Ascending aorta (tissue), 2 donors: ENCODE data around the gene FAM168A. TPM values are rescaled to one million over a fixed set of nuclear protein-coding genes. Genes with fewer than 3 reads are reported as not detected.

ENCODE experiments used
- DNase-seq, 2 donors: peaks; one replicate each; pipeline ENCODE4 v3.0.0-alpha.2; 2019; ENCODE audit warnings: low spot score in 2 of 2
- H3K27ac ChIP-seq, 2 donors: fragments of 200-600 bp; sonication (generic); one replicate each; pipeline ENCODE4 v1.5.1; 2016 to 2017; ENCODE audit warnings: mild to moderate bottlenecking in 1 of 2
- H3K27me3 ChIP-seq: fragments of 200-600 bp; sonication (generic); one replicate; pipeline ENCODE4 v1.5.1; 2017
- H3K36me3 ChIP-seq, 2 donors: fragments of 200-600 bp; sonication (generic); one replicate each; pipeline ENCODE4 v1.5.1; 2016
- H3K4me1 ChIP-seq, 2 donors: fragments of 200-600 bp; sonication (generic); one replicate each; pipeline ENCODE4 v1.5.1; 2016 to 2017; ENCODE audit warnings: mild to moderate bottlenecking in 1 of 2
- H3K4me3 ChIP-seq, 2 donors: fragments of 200-600 bp; sonication (generic); one replicate each; pipeline ENCODE4 v1.5.1; 2016 to 2017; ENCODE audit warnings: mild to moderate bottlenecking in 1 of 2
- H3K9me3 ChIP-seq, 2 donors: fragments of 200-600 bp; sonication (generic); one replicate each; pipeline ENCODE4 v1.5.1; 2016
- intact Hi-C: fragments of 100-400 bp; cut with DNase I; formaldehyde crosslinking; loops from one replicate; pipeline ENCODE4 v1.15.1; 2023
- total RNA-seq: library from RNA; depleted of rRNA; stranded (reverse); fragments of >200 nt; gene quantifications from one replicate; pipeline ENCODE4 v1.1.0, GENCODE V29; 2016
- TF ChIP-seq, protein P1 (sequence below), 3 experiments: fragments of 200-600 bp in 2 of 3; fragments of 450-650 bp in 1 of 3; sonication (generic) in 2 of 3; IDR thresholded peaks; one replicate each; pipeline ENCODE4 v1.5.1; 2016 to 2019; ENCODE audit warnings: antibody characterized with exemption in 3 of 3, mild to moderate bottlenecking in 1 of 3, moderate library complexity in 1 of 3

FAM168A gene
- total RNA-seq, 1 donor from 2014 or later, result 44.1 TPM

DNA sequence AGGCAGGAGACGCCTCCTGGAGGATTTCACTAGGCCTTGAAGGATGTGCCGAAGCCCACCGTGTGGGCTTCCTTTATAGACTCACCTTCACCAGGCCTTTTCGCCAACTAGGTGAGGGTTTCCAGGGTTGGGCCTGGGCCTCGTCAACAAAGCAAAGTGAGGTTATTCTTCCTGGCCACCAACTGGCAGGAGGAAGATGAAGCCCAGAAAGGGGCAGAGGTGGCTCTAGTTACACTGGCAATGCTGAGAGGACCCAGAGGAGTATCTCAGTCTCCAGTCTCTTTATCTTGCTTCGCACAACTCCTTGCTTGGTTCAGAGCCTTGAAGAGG lies 222.1 kb downstream of the FAM168A start:
- peak overlapping the region in 1 of 2 donors; percentile 79 for H3K4me3 ChIP-seq
- H3K27ac ChIP-seq, result peak overlapping the region; percentile 88 to 92
- H3K9me3 ChIP-seq, result no peaks in the 10 kb centered on the region
- H3K4me1 ChIP-seq, result peaks cover 0 to 8% of the 10 kb centered on the region in 2 donors
- intact Hi-C loops, result loop anchor here (1.0 to 10.0 kb wide), 5 partner anchors 16 to 651 kb away; partner anchors contain the start of gene RAB6A
- H3K36me3 ChIP-seq, result no peaks in the 10 kb centered on the region
- TF ChIP-seq, protein P1, sequence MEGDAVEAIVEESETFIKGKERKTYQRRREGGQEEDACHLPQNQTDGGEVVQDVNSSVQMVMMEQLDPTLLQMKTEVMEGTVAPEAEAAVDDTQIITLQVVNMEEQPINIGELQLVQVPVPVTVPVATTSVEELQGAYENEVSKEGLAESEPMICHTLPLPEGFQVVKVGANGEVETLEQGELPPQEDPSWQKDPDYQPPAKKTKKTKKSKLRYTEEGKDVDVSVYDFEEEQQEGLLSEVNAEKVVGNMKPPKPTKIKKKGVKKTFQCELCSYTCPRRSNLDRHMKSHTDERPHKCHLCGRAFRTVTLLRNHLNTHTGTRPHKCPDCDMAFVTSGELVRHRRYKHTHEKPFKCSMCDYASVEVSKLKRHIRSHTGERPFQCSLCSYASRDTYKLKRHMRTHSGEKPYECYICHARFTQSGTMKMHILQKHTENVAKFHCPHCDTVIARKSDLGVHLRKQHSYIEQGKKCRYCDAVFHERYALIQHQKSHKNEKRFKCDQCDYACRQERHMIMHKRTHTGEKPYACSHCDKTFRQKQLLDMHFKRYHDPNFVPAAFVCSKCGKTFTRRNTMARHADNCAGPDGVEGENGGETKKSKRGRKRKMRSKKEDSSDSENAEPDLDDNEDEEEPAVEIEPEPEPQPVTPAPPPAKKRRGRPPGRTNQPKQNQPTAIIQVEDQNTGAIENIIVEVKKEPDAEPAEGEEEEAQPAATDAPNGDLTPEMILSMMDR (IDR thresholded peaks at IDR 0.05), result no peak
- H3K27me3 ChIP-seq, result no peaks in the 10 kb centered on the region
- no peak for DNase-seq

DNA sequence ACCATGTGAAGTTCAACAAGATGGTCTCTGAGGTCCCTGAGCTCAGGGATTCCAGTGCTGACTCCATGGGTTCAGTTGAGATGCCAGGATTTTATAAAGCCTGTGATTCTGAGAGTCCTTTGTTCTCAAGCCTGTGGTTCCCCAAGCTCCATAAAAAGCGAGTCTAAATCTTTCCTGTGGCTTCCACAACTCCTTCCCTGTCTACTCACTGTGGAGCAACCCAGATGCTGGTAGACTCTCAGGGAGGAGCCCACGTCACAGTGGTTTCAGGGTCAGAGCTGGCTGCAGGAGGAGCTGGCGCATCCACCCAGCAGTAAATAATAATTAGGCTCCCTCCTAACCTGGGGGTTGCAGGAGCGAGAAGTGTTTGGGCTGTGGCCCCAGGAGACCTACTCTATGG lies 223.8 kb downstream of the FAM168A start:
- intact Hi-C loops, result loop anchor here (10.0 kb wide), 1 partner anchor 649 kb away; no protein-coding TSS in a partner anchor
- Histone ChIP-seq H3K4me3 (no peak overlapping the region), H3K9me3 (no peaks in the 10 kb centered on the region), H3K27me3 (no peaks in the 10 kb centered on the region), H3K27ac (peak overlapping the region in 1 of 2 donors; percentile 62), H3K4me1 (peaks cover 0 to 8% of the 10 kb centered on the region in 2 donors), H3K36me3 (peaks cover 0 to 3% of the 10 kb centered on the region in 2 donors)
- TF ChIP-seq, protein P1 (IDR thresholded peaks at IDR 0.05), result no peak
- DNase-seq, result no peak

DNA sequence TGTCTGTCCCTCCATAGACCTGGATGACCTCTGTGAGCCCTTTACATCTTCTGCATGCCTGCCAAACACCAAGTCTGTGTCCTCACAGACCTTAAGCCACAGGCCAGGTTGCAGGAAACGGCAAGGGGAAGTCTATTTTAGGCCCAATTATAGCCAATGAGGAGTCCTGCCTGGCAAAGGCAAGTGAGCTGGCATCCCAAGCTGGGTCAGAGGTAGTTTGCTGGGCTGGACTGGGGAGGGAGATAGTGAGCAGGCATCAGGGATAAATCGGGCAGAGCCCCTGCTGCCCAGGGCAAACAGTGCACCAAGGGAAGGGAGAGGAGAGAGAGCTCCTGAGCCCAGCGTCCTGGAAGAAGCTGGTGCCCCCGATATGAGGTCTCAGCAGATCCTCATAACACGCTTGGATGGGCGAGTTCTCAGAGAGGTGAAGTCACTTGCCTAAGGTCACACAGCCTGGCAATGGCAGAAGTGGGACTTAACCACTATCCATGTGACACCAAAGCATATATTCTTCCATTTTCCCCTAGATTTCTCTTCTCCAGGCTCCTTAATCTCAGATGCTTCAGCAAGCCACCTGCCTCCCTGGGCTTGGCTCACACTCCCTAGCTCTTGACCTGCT lies 225.4 kb downstream of the FAM168A start:
- no peaks in the 10 kb centered on the region for H3K9me3 ChIP-seq
- no peak for DNase-seq
- intact Hi-C loops, result loop anchor here (10.0 kb wide), 1 partner anchor 648 kb away; no protein-coding TSS in a partner anchor
- no peak overlapping the region for H3K4me3 ChIP-seq
- TF ChIP-seq, protein P1 (IDR thresholded peaks at IDR 0.05), result peak in 2 of 3 experiments; percentile 4 to 40
- H3K4me1 ChIP-seq, result peaks cover 0 to 8% of the 10 kb centered on the region in 2 donors
- peaks cover 12 to 13% of the 10 kb centered on the region in 2 donors for H3K36me3 ChIP-seq
- peak overlapping the region; percentile 69 to 72 for H3K27ac ChIP-seq
- no peaks in the 10 kb centered on the region for H3K27me3 ChIP-seq

DNA sequence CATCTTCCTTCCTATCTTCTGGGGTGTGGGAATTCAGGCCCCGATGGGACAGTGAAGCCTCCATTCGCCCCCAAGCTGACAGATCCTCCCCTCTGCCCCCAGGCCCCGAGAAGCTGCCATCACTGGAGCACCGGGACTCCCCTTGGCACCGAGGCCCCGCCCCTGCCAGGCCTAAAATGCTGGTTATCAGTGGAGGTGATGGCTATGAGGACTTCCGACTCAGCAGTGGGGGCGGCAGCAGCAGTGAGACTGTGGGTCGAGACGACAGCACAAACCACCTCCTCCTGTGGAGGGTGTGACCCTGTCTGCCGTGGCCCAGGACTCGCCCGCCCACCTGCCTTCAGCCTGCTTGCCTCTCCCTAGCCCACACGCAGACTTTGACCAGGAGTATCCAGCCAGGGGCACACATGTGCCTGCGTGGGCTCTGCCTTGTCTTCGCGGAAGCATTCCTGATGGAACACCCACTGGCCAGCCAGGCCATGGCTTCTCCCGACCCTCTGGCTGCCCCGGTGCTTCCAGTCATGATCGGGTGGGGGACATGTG lies 230.4 kb downstream of the FAM168A start:
- H3K4me3 ChIP-seq, result no peak overlapping the region
- intact Hi-C loops, result no loop called here
- peaks cover 58 to 61% of the 10 kb centered on the region in 2 donors for H3K36me3 ChIP-seq
- TF ChIP-seq, protein P1 (IDR thresholded peaks at IDR 0.05), result no peak
- peaks cover 0 to 3% of the 10 kb centered on the region in 2 donors for H3K4me1 ChIP-seq
- no peak overlapping the region for H3K27ac ChIP-seq
- H3K27me3 ChIP-seq, result no peaks in the 10 kb centered on the region
- DNase-seq, result no peak
- H3K9me3 ChIP-seq, result no peaks in the 10 kb centered on the region

DNA sequence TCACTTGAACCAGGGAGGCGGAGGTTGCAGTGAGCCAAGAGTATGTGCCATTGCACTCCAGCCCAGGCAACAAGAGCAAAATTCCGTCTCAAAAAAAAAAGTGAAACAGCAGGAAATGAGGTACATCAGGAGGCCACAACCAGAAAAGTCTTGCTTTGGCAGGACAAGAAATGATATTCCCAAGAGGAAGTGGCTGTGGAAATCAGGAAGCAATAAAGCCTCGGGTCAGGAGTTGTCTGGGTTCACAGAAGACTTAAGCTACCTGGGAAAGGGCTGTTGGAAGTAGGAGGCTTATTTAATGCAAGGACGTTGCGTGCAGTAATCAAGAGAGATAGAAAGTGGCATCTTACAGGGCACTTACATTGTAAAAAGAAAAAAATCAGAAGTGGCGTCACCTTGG lies 231.0 kb downstream of the FAM168A start:
- TF ChIP-seq, protein P1 (IDR thresholded peaks at IDR 0.05), result no peak
- H3K36me3 ChIP-seq, result peaks cover 64 to 67% of the 10 kb centered on the region in 2 donors
- no peak for DNase-seq
- intact Hi-C loops, result no loop called here
- H3K9me3 ChIP-seq, result no peaks in the 10 kb centered on the region
- no peak overlapping the region for H3K4me3 ChIP-seq
- no peak overlapping the region for H3K27ac ChIP-seq
- no peaks in the 10 kb centered on the region for H3K27me3 ChIP-seq
- H3K4me1 ChIP-seq, result no peaks in the 10 kb centered on the region
